Measurements from ENCODE around the gene ARHGEF12. TPM values are rescaled to one million over a fixed set of nuclear protein-coding genes. Genes with fewer than 3 reads are reported as not detected.

ARHGEF12 gene
- polyA plus RNA-seq, 2 of the 4 experiments (the other 2 are of a cell fraction) = 16.7 to 27.2 TPM

DNA sequence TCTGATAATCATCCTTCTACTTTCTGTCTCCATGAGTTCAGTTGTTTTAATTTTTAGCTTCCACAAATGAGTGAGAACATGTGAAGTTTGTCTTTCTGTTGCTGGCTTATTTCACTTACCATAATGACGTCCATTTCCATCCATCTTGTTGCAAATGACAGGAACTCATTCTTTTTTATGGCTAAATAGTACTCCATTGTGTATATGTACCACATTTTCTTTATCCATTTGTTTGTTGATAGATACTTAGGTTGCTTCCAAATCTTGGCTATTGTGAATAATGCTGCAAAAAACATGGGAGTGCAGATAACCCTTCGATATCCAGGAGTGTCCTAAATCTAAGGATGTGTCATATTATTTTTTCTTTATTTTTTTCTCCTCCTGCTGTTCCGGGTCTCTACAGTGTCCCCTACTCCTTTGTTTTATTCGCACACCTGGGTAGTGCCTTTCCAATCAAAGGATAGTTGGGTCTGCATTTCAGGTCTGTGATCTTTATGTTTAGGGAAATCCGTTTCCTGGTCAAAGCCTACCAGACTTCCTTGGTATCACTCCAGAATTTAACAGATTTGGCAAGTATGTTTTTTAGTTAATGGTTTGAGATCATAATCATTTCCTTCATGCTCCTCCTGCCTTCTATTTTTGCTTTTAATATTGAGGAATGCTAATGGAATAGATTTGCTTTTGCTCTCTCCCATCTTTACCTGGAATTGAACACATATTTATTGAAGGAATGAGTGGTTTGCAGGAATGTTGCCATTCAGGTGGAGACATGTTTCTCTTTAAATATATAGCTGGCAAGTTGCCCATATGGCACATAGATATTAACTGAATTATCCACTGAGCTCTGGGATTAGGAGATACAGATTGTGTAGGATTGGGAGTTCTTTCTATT, 53.7 kb downstream of the ARHGEF12 start:
- TF ChIP-seq KDM1A (IDR thresholded peaks at IDR 0.05; ENCODE audit: low read depth) (0 out of 2 replicates have a peak, but pooled peaks have one; percentile 33), KDM5A (IDR thresholded peaks at IDR 0.05) (no peak)
- no peak for ATAC-seq
- Histone ChIP-seq H3K4me1 (peaks cover 55% of the 10 kb centered on the region; the same call in 2 of the 3 replicates), H3K4me3 (no peak overlapping the region), H3K27ac (no peak overlapping the region), H3K9me3 (no peaks in the 10 kb centered on the region), H3K4me2 (peak overlapping the region; percentile 25; the same call in 2 of the 3 replicates)
- WGBS (ENCODE audit: missing lambda C conversion rate) = 95% methylated on average over 5 of the region's 5 CpGs
- no peak for FAIRE-seq
- ChIA-PET POLR2A (no interaction called here), CTCF (no interaction called here)
- DNase-seq (ENCODE audit: low read depth in 1 of 2, low spot score in 1 of 2) = no peak

DNA sequence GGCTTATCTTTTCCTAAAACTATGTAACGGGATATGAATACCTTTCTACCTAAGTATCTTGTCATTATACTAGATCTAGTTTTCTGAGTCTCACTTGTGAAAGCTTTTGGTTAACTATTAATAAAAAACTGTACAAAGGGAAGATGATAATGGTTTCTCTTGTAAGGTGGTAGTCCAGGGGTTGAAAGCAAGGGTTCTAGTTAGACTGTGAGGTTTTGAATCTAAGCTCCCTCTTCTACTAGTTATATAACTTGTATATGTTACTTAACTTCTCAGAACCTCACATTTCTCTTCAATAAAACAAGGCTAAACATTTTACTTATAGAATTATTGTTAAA, 54.3 kb downstream of the ARHGEF12 start:
- TF ChIP-seq ZFP36 (IDR thresholded peaks at IDR 0.05; ENCODE audit: borderline replicate concordance, partially characterized antibody) (no peak), NFE2L2 (conservative IDR thresholded peaks at IDR 0.05; ENCODE audit: low read length) (no peak), ZC3H11A (IDR thresholded peaks at IDR 0.05) (no peak), TP53 (CRISPR knock-in tag; IDR thresholded peaks at IDR 0.05) (no peak), POLR2A (IDR thresholded peaks at IDR 0.05; ENCODE audit: low read length) (no peak), FOSL2 (IDR thresholded peaks at IDR 0.05) (no peak), FOSL2 (CRISPR knock-in tag; IDR thresholded peaks at IDR 0.05) (no peak), JUNB (IDR thresholded peaks at IDR 0.05) (no peak), NPAS2 (CRISPR knock-in tag; IDR thresholded peaks at IDR 0.05; ENCODE audit: borderline replicate concordance) (no peak), SREBF2 (IDR thresholded peaks at IDR 0.05) (no peak), ESRRA (IDR thresholded peaks at IDR 0.05; ENCODE audit: borderline replicate concordance, low read length) (no peak)
- no peak for DNase-seq (ENCODE audit: low read depth in 1 of 2, low spot score in 1 of 2)
- Histone ChIP-seq H3K27ac (no peak overlapping the region), H3K4me3 (no peak overlapping the region), H3K9me3 (no peaks in the 10 kb centered on the region), H3K4me2 (peak overlapping the region; percentile 25; the same call in 2 of the 3 replicates), H3K4me1 (peaks cover 49% of the 10 kb centered on the region; the same call in 2 of the 3 replicates)
- FAIRE-seq = no peak
- CTCF ChIA-PET = no interaction called here
- 76% methylated on average over 1 of the region's 1 CpG for WGBS (ENCODE audit: missing lambda C conversion rate)
- POLR2A ChIA-PET = interaction anchor here (1.0 to 1.5 kb wide), 2 partner anchors 10 to 55 kb away, joined by 3 to 4 read pairs; partner anchors contain the start of gene ARHGEF12
- ATAC-seq = no peak

DNA sequence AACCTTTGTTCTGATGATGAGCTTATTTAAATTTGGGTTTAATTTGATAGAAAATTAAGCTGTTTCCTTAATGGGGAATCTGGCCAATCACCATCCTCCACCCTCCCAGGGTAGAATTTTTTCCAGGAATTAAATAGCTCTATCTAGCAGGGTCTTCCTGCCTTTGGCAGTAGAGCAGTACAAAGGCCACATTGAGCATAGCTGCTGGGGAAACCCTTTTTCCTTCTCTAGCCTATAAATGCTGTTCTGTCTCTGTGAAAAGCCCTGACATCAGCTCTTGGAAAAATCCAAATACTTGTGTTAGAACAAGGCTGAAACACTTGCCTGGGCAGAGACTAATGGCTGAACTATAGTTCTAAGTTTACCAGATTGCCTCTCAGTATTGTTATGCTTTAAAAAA, 55.1 kb downstream of the ARHGEF12 start:
- H3K4me2 ChIP-seq = peak overlapping the region; percentile 25; the same call in 2 of the 3 replicates
- no peaks in the 10 kb centered on the region for H3K9me3 ChIP-seq
- TF ChIP-seq RCOR1 (IDR thresholded peaks at IDR 0.05; ENCODE audit: low read depth, low read length) = no peak
- TF ChIP-seq GATA3 (IDR thresholded peaks at IDR 0.05; ENCODE audit: borderline replicate concordance) = no peak
- TF ChIP-seq CHD2 (IDR thresholded peaks at IDR 0.05; ENCODE audit: low read length, partially characterized antibody) = no peak
- no peak for TF ChIP-seq JUNB (IDR thresholded peaks at IDR 0.05)
- TF ChIP-seq EP300 (IDR thresholded peaks at IDR 0.05) = no peak
- TF ChIP-seq, protein P1, sequence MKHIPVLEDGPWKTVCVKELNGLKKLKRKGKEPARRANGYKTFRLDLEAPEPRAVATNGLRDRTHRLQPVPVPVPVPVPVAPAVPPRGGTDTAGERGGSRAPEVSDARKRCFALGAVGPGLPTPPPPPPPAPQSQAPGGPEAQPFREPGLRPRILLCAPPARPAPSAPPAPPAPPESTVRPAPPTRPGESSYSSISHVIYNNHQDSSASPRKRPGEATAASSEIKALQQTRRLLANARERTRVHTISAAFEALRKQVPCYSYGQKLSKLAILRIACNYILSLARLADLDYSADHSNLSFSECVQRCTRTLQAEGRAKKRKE (CRISPR knock-in tag; IDR thresholded peaks at IDR 0.05; ENCODE audit: low read depth) = no peak
- TF ChIP-seq NPAS2 (CRISPR knock-in tag; IDR thresholded peaks at IDR 0.05; ENCODE audit: borderline replicate concordance) = no peak
- no peak for TF ChIP-seq RFX5 (IDR thresholded peaks at IDR 0.05)
- TF ChIP-seq MAX (IDR thresholded peaks at IDR 0.05) = no peak
- TF ChIP-seq SMC3 (IDR thresholded peaks at IDR 0.05) = no peak
- no peak for TF ChIP-seq MAFK (IDR thresholded peaks at IDR 0.05; ENCODE audit: partially characterized antibody)
- TF ChIP-seq FOXS1 (CRISPR knock-in tag; IDR thresholded peaks at IDR 0.05) = no peak
- TF ChIP-seq, protein P2, sequence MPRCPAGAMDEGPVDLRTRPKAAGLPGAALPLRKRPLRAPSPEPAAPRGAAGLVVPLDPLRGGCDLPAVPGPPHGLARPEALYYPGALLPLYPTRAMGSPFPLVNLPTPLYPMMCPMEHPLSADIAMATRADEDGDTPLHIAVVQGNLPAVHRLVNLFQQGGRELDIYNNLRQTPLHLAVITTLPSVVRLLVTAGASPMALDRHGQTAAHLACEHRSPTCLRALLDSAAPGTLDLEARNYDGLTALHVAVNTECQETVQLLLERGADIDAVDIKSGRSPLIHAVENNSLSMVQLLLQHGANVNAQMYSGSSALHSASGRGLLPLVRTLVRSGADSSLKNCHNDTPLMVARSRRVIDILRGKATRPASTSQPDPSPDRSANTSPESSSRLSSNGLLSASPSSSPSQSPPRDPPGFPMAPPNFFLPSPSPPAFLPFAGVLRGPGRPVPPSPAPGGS (IDR thresholded peaks at IDR 0.05) = no peak
- no peak for TF ChIP-seq CHD4 (IDR thresholded peaks at IDR 0.05; ENCODE audit: borderline replicate concordance)
- no peak for TF ChIP-seq RNF2 (IDR thresholded peaks at IDR 0.05; ENCODE audit: borderline replicate concordance, low read depth)
- no peak for TF ChIP-seq RAD21 (conservative IDR thresholded peaks at IDR 0.05 in 1 of 2, IDR thresholded peaks at IDR 0.05 in 1 of 2)
- no peak for TF ChIP-seq CEBPB (IDR thresholded peaks at IDR 0.05)
- no peak for TF ChIP-seq EHMT2 (IDR thresholded peaks at IDR 0.05; ENCODE audit: low read depth)
- no peak for TF ChIP-seq JUN (IDR thresholded peaks at IDR 0.05)
- no peak for TF ChIP-seq RARB (CRISPR knock-in tag; IDR thresholded peaks at IDR 0.05)
- ATAC-seq (no peak), FAIRE-seq (no peak), DNase-seq (ENCODE audit: low read depth in 1 of 2, low spot score in 1 of 2) (no peak)
- H3K4me3 ChIP-seq = no peak overlapping the region
- ChIA-PET POLR2A (interaction anchor here (1.0 to 1.5 kb wide), 2 partner anchors 10 to 55 kb away, joined by 3 to 4 read pairs; partner anchors contain the start of gene ARHGEF12), CTCF (no interaction called here)
- 0 out of 6 replicates have a peak overlapping the region, but pooled peaks of 1 of the 2 experiments have one; percentile 47 for H3K27ac ChIP-seq
- peaks cover 41% of the 10 kb centered on the region; the same call in 2 of the 3 replicates for H3K4me1 ChIP-seq
